Heart left ventricle (tissue), 13 donors: ENCODE measurements around the gene SLIT3.

Experiments used
- CTCF ChIP-seq, 12 donors: fragments of 200-600 bp; sonication (generic) in 4 of 12; IDR thresholded peaks; one replicate each; pipeline versions ENCODE4 v1.5.0 to v1.8.0; 2018 to 2022; ENCODE audit warnings: antibody characterized with exemption in 12 of 12, mild to moderate bottlenecking in 5 of 12
- POLR2A ChIP-seq, 2 donors: fragments of 450-650 bp; IDR thresholded peaks; one replicate each; pipeline ENCODE4 v1.6.1; 2017; ENCODE audit warnings: antibody characterized with exemption in 2 of 2, mild to moderate bottlenecking in 2 of 2, moderate library complexity in 2 of 2
- donor health status: ischemic (EF 13 %, LVEDD 7.1; RV severe dilation, severe dysfunction).
- donor health status: DM: no; HTN: yes; CAD: no.
- donor health status: DM: no; HTN: no; CAD: no.
- donor health status: ischemic (EF 25% LVEDD 6.9; RV normal size, moderate dysfunction).
- donor health status: ischemic (EF 25% LVEDD 5.7; RV mildly dilated, moderate dysfunction).
- donor health status: ischemic (EF 35%, LVEDD 5.7; RV mildly dilated, moderate dysfunction).
- donor health status: nonischemic (EF 11% LVEDD 7.7; RV severe dilation, severe dysfunction).
- donor health status: DM: yes; HTN: yes; CAD: no.
- donor health status: PGD.
- donor health status: ischemic (EF 29% LVEDD 5.4; RV normal size, mild dysfunction).
- donor health status: nonischemic (EF 23%, LVEDD 6.1; RV moderate dilation, normal function).

DNA sequence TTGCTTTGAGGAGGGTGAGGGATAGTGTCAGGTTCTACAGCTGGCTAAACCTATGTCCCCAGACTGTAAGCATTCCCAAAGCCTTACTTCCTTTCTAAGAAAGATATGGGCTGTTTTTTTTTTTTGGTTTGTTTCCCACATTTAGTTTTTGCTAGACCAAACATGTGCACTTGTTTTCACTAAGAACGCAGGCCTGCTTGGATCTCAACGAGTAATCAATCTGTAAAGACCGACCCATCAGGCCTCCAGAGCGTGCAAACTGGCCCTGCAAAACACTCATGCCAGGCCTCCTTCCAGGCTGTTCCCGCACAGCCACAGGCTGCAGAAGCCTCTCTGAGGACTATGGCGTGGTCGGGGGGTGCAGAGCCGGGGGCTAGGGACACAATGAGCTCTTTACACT, 416.9 kb downstream of the SLIT3 start:
- TF ChIP-seq POLR2A (IDR thresholded peaks at IDR 0.05), result no peak
- no peak for TF ChIP-seq CTCF (IDR thresholded peaks at IDR 0.05)
